Stimulated activated CD8-positive, alpha-beta memory T cell treated with anti-CD3 and anti-CD28 coated beads, Interleukin-15, amount 100 ng/mL, for 1 hour (primary cell): ENCODE data around the gene FAM20A.
"Not testable (repeated sequence)": the region's sequence is repeated elsewhere in the genome, so short reads cannot be mapped to it uniquely, and the experiment has no call there.

Source experiments
- DNase-seq: peaks from one replicate; pipeline ENCODE4 v3.0.0-alpha.2; 2020; ENCODE audit warnings: low read depth

The FAM20A gene

GRCh38 chr17:68589086-68589485, 12.1 kb downstream of the FAM20A start:
- DNase-seq, result no peak

GRCh38 chr17:68588362-68588761, 12.8 kb downstream of the FAM20A start:
- no peak for DNase-seq

GRCh38 chr17:68587847-68588246, 13.3 kb downstream of the FAM20A start:
- no peak for DNase-seq

GRCh38 chr17:68587026-68587425, 14.1 kb downstream of the FAM20A start:
- DNase-seq, result no peak

GRCh38 chr17:68585643-68586042, 15.5 kb downstream of the FAM20A start:
- DNase-seq, result no peak

DNA sequence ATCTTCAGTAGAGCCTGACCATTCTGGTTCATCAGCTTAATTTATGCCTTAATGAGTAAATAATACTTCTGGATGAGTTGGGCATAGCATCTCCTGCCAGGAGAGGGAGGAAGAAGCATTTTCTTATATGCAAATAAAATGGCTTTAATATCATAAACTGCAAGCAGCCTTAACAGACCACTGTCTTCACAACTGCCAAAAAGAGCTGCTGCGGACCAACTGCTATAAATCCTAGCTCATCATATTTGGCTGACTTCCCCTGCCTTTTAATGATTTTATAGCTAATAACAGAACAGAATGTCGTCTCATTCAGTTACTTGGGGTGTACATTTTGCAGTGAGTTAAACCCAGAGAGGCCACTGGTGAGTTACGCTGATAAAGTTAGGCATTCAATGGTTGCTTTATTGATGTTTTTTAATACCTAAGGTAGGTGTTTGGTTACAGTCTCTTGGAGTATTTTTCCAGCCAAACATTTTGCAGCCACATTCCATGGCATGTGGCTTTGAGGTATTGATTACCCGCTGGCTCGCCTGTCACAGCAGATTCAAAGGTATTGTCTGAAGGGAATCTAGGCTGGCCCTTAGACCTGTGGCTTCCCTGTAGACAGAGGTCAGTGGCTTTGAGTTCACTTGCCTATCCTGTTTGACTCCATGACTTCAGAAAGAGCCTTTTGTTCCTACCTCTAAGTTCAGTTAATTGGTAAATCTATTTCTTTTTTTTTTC, 16.4 kb downstream of the FAM20A start:
- DNase-seq, result no peak

DNA sequence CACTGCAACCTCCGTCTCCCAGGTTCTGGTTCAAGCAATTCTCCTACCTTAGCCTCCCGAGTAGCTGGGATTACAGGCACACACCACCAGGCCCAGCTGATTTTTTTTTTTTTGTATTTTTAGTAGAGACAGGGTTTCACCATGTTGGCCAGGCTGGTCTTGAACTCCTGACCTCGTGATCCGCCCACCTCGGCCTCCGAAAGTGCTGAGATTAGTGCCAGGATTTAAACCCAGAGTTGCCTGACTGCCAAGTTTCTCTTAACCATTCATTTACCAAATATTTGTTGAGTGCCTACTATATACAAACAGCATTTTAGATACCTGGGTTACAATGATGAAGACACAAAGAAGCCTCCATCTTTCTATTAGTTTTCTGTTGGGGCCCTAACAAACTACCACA, 18.3 kb downstream of the FAM20A start:
- not testable (repeated sequence) for DNase-seq

- no peak for DNase-seq
Observed at GRCh38 chr17:68581863-68582645, 19.1 kb downstream of the FAM20A start.

- DNase-seq, result no peak
Observed at GRCh38 chr17:68580236-68580770, 20.9 kb downstream of the FAM20A start.

GRCh38 chr17:68579194-68579927, 21.8 kb downstream of the FAM20A start:
- DNase-seq, result no peak

GRCh38 chr17:68578236-68578635, 22.9 kb downstream of the FAM20A start:
- no peak for DNase-seq

- no peak for DNase-seq
Observed at GRCh38 chr17:68577497-68577821, 23.7 kb downstream of the FAM20A start.

DNA sequence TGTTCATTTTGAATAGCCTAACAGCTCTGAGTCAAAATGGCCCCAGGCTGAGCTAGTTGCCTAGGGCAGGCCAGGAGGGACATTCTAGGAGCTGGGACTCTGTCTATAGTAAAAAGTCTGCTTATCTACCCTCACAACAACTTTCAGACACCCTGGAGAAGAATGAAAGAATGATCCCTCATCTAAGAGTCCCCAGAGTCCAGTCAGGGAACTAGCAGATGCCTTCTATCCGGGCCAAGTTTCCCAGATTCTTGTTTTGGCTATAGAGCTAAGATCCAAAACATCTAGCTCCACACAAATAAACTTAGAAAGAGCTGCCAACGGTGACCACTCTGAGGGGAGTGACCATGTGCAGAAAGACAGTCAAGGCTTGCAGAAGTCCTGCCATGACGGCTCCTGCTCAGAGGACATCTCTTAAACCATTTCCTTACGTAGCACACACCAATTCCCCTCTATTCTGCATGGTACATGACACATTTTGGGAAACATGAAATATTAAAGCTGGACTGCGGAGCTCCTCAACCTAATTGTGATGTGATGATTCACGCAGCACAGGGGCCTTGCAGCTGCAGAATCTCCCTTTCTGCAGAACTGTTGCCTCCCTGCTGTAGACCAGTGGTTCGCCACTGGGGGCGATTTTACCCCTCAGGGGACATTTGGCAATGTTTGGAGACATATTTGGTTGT, 24.2 kb downstream of the FAM20A start:
- no peak for DNase-seq

DNA sequence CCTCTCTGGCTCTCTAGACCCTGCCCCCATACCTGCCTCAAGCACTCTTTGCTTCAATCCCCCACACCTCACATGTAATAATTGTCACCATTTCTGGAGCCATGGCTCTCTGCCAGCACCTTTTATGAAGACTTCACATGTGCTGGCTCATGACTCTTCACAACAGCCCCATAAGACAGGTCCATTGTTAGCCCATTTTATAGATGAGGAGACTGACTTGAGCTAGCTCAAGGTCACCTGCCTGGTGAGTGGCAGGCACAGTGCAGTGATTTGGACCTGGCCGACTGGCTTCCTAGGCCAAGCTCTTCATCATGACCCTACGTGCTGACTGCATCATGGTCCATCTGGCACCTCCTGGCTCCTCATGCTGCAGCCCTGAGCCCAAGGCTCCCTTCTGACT, 25.0 kb downstream of the FAM20A start:
- no peak for DNase-seq

GRCh38 chr17:68573338-68573737, 27.8 kb downstream of the FAM20A start:
- DNase-seq, result no peak

DNA sequence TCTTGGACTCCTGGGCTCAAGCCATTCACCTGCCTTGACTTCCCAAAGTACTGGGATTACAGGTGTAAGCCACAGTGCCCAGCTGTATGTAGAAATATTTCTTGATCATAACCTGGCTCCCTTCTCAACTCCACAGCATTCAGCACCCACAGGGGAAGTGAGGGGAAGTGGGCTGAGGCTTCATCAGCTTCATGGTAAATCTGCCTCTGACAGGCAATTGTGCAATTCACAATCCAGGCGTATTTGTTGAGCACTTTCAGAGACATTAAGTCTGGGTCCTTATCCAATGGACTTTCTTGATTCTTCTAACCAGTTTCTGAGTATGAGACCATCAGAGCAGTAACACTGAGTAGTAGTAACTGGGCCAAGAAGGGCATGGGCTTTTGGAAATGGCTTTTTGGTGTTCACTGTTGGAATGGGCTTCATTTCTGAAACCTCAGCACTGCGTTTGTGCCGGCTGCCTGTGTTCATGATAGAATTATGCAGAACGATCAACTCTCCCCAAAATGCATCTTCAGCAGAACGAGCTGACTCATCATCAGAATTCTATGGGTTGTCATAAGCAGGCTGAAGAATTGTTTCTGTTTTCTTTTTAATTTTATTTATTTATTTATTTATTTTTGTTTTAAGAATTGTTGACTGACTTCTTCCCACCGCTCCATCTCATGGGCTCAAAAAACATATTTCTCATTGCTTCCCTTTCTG, 28.9 kb downstream of the FAM20A start:
- no peak for DNase-seq

GRCh38 chr17:68570526-68570925, 30.6 kb downstream of the FAM20A start:
- DNase-seq, result no peak

GRCh38 chr17:68569346-68569745, 31.8 kb downstream of the FAM20A start:
- DNase-seq, result no peak

- DNase-seq, result no peak
Observed at GRCh38 chr17:68568581-68568980, 32.6 kb downstream of the FAM20A start.

DNA sequence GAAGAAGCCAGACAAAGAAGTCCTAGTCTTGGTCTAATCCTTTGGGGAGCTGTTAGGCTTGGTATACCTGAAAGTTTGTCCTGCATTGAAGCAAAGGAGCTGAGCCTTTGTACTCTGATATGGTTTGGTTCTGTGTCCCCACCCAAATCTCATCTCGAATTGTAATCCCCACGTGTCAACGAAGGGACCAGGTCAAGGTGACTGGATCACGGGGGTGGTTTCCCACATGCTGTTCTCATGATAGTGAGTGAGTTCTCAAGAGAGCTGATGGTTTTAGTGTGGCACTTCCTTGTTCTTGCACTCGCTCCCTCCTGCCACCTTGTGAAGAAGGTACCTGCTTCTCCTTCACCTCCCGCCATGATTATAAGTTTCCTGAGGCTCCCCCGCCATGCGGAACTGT, 33.6 kb downstream of the FAM20A start:
- DNase-seq, result no peak

GRCh38 chr17:68567035-68567434, 34.1 kb downstream of the FAM20A start:
- DNase-seq, result no peak

DNA sequence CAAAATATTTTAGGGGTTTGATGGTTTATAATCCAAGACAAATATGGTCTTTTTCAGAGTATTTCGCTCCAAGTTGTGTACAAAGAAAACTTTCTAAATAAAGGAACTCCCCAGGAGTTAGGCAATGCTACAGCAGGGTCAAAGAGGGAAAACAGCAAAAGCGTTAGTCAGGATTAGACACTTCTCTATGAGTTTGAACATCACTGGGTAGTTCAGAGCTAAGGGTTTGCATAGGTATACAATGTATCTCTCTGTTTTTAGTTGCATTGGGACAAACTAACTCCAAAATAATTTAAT, 34.8 kb downstream of the FAM20A start:
- no peak for DNase-seq
